A549 (cell line): ENCODE measurements around the gene SMIM38.

Experiments
- CBX2 ChIP-seq: fragments of 200-600 bp; sonication (generic); IDR thresholded peaks from 2 replicates; pipeline ENCODE4 v1.6.1; 2016; ENCODE audit warnings: low read depth, mild to moderate bottlenecking, borderline replicate concordance
- MAFK ChIP-seq: fragments of 450-650 bp; IDR thresholded peaks from 2 replicates; pipeline ENCODE4 v1.6.1; 2014; ENCODE audit not compliant: partially characterized antibody
- MYC ChIP-seq: IDR thresholded peaks from 2 replicates; pipeline ENCODE4 v1.6.1; 2012; ENCODE audit warnings: mild to moderate bottlenecking, inconsistent platforms, low read length, improper control_type of control experiment, borderline replicate concordance
- RAD21 ChIP-seq, 2 experiments: fragments of >200 bp in 1 of 2; sonication (Bioruptor Twin) in 1 of 2; formaldehyde crosslinking in 1 of 2; IDR thresholded peaks in 1 of 2; conservative IDR thresholded peaks in 1 of 2; 2 replicates in 1 of 2; 3 replicates in 1 of 2; pipeline ENCODE4 v1.6.1; 2012 to 2018; ENCODE audit warnings: inconsistent platforms in 1 of 2
- ZNF302 ChIP-seq: fragments of 250-450 bp; sonication (Bioruptor Pico); IDR thresholded peaks from 2 replicates; pipeline ENCODE4 v1.9.0; 2021; ENCODE audit warnings: inconsistent platforms, mild to moderate bottlenecking, moderate library complexity
- TF ChIP-seq, protein P1 (sequence below): fragments of >200 bp; sonication (Bioruptor Twin); formaldehyde crosslinking; IDR thresholded peaks from 3 replicates; pipeline ENCODE4 v1.5.1; 2016
- TF ChIP-seq, protein P2 (sequence below): fragments of 200-600 bp; sonication (generic); IDR thresholded peaks from 2 replicates; pipeline ENCODE4 v1.6.1; 2016; ENCODE audit warnings: antibody characterized with exemption, mild to moderate bottlenecking, moderate library complexity

DNA sequence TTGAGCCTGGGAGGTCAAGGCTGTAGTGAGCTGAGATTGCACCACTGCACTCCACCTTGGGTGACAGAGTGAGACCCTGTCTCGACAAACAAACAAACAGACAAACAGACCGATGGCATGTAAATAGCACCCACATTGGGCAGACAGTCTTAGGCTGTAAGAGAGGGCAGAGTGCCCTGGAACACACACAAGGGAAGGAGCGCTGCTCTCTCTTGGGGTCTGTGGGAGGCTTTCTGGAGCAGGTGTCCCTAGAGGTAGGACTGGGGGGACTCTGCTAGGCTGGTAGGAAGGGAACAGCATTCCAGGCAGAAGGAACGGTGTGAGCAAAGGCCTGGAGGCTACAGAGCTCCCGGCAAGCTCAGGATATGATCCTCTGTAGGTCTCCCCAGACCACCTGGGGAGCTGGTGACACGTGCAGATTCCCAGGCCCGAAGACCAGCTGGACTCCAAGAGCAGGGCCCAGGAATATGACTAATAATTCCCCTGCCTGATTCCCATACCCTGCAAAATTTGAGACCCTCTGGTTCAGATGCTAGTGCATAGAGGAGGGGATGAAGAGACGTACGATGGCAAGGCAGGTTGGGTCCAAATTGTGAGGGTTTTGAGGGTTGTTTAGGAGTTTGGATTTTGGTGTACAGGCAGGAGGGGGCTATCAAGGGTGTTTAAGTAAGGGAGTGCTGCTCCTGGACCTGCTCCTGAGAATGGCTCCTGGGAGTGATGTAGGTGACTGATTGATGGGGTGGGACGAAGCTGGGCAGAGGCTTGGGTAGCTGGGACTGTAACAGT, 11.6 kb downstream of the SMIM38 start:
- TF ChIP-seq, protein P1, sequence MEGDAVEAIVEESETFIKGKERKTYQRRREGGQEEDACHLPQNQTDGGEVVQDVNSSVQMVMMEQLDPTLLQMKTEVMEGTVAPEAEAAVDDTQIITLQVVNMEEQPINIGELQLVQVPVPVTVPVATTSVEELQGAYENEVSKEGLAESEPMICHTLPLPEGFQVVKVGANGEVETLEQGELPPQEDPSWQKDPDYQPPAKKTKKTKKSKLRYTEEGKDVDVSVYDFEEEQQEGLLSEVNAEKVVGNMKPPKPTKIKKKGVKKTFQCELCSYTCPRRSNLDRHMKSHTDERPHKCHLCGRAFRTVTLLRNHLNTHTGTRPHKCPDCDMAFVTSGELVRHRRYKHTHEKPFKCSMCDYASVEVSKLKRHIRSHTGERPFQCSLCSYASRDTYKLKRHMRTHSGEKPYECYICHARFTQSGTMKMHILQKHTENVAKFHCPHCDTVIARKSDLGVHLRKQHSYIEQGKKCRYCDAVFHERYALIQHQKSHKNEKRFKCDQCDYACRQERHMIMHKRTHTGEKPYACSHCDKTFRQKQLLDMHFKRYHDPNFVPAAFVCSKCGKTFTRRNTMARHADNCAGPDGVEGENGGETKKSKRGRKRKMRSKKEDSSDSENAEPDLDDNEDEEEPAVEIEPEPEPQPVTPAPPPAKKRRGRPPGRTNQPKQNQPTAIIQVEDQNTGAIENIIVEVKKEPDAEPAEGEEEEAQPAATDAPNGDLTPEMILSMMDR = no peak
- TF ChIP-seq RAD21 (conservative IDR thresholded peaks at IDR 0.05 in 1 of 2, IDR thresholded peaks at IDR 0.05 in 1 of 2) (no peak), MYC (no peak), ZNF302 (no peak), MAFK (no peak), CBX2 (no peak)
- TF ChIP-seq, protein P2, sequence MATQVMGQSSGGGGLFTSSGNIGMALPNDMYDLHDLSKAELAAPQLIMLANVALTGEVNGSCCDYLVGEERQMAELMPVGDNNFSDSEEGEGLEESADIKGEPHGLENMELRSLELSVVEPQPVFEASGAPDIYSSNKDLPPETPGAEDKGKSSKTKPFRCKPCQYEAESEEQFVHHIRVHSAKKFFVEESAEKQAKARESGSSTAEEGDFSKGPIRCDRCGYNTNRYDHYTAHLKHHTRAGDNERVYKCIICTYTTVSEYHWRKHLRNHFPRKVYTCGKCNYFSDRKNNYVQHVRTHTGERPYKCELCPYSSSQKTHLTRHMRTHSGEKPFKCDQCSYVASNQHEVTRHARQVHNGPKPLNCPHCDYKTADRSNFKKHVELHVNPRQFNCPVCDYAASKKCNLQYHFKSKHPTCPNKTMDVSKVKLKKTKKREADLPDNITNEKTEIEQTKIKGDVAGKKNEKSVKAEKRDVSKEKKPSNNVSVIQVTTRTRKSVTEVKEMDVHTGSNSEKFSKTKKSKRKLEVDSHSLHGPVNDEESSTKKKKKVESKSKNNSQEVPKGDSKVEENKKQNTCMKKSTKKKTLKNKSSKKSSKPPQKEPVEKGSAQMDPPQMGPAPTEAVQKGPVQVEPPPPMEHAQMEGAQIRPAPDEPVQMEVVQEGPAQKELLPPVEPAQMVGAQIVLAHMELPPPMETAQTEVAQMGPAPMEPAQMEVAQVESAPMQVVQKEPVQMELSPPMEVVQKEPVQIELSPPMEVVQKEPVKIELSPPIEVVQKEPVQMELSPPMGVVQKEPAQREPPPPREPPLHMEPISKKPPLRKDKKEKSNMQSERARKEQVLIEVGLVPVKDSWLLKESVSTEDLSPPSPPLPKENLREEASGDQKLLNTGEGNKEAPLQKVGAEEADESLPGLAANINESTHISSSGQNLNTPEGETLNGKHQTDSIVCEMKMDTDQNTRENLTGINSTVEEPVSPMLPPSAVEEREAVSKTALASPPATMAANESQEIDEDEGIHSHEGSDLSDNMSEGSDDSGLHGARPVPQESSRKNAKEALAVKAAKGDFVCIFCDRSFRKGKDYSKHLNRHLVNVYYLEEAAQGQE = no peak
